ENCODE data around the gene TRABD2A. TPM values are rescaled to one million over a fixed set of nuclear protein-coding genes. Genes with fewer than 3 reads are reported as not detected.

TRABD2A gene
- total and polyA plus RNA-seq, 9 of the 15 experiments (the other 6 are each of a cell fraction or from before 2014, with no cell fraction given): 0.07 to 0.45 (median 0.25) TPM

GRCh38 chr2:84792856-84793522, 87.9 kb downstream of the TRABD2A start:
- ATAC-seq: no peak
- TF ChIP-seq SREBF2 (CRISPR knock-in tag; IDR thresholded peaks at IDR 0.05) (no peak), ZNF23 (CRISPR knock-in tag; IDR thresholded peaks at IDR 0.05) (no peak), ZBTB43 (CRISPR knock-in tag; IDR thresholded peaks at IDR 0.05) (no peak), ZFP36 (IDR thresholded peaks at IDR 0.05; ENCODE audit: low read depth, low read length, partially characterized antibody) (no peak), FOSL1 (tag; conservative IDR thresholded peaks at IDR 0.05) (peak; percentile 28; the same call in 1 of the 2 replicates)
- Histone ChIP-seq H3K9ac (ENCODE audit: insufficient read depth in 1 of 2, low read depth in 2 of 2, low read length in 2 of 2) (no peak overlapping the region), H2AFZ (ENCODE audit: low read depth, low read length) (no peak overlapping the region), H3K4me3 (no peak overlapping the region), H4K20me1 (replicated peaks; ENCODE audit: control insufficient read depth, insufficient read depth, low read length) (no peaks in the 10 kb centered on the region), H3K27me3 (ENCODE audit: control insufficient read depth in 2 of 2, insufficient read depth in 2 of 2, low read length in 2 of 2) (peaks cover 0 to 5% of the 10 kb centered on the region in 2 experiments; a peak in 1 of 5 replicates), H3K4me2 (ENCODE audit: insufficient read depth, low read length) (no peak overlapping the region), H3K9me3 (replicated peaks; ENCODE audit: control insufficient read depth, insufficient read depth, low read depth, low read length) (no peaks in the 10 kb centered on the region), H3K4me1 (replicated peaks in 1 of 2; ENCODE audit: control insufficient read depth in 2 of 2, insufficient read depth in 2 of 2, low read length in 2 of 2) (no peaks in the 10 kb centered on the region), H3K36me3 (ENCODE audit: control insufficient read depth, insufficient read depth, low read length) (no peaks in the 10 kb centered on the region), H3K27ac (ENCODE audit: extremely low read depth, low read depth, low read length) (no peak overlapping the region), H3K9me1 (ENCODE audit: control insufficient read depth, insufficient read depth, low read length) (no peaks in the 10 kb centered on the region), H3K79me2 (ENCODE audit: control insufficient read depth, insufficient read depth, low read length) (no peaks in the 10 kb centered on the region)
- no peak for DNase-seq (ENCODE audit: extremely low read depth in 1 of 4, low spot score in 3 of 4)
- intact Hi-C loops (cut with micrococcal nuclease) (no loop called here), in situ Hi-C loops (cut with MboI) (no loop called here)
- no TSS peak for BruUV-seq (replicated peaks)
- WGBS (ENCODE audit: insufficient coverage, low coverage, missing lambda C conversion rate): 1% methylated on average over 6 of the region's 6 CpGs
- FAIRE-seq: no peak
- POLR2A ChIA-PET: interaction anchor here (0.6 kb wide), 1 partner anchor 393 kb away, joined by 4 read pairs; no protein-coding TSS in a partner anchor
- CTCF ChIA-PET (ENCODE audit: low intra/inter-chr PET ratio): no interaction called here
